HG02678 (cell line): ENCODE data around the gene SRP14.
A peak's percentile ranks its signal among the peaks of the same experiment; 100 is the strongest.
"Not testable (repeated sequence)": the region's sequence is repeated elsewhere in the genome, so short reads cannot be mapped to it uniquely, and the experiment has no call there.

Experiments used
- ATAC-seq: cut with Tn5 transposase; IDR thresholded peaks from one replicate; pipeline ENCODE4 v1.9.1; 2021; ENCODE audit warnings: mild to moderate bottlenecking, moderate library complexity; ENCODE audit not compliant: unreplicated experiment

SRP14 gene

GRCh38 chr15:40052604-40053003 lies 13.6 kb upstream of the SRP14 start:
- no peak for ATAC-seq

GRCh38 chr15:40051616-40052415 lies 12.8 kb upstream of the SRP14 start:
- ATAC-seq, result no peak

DNA sequence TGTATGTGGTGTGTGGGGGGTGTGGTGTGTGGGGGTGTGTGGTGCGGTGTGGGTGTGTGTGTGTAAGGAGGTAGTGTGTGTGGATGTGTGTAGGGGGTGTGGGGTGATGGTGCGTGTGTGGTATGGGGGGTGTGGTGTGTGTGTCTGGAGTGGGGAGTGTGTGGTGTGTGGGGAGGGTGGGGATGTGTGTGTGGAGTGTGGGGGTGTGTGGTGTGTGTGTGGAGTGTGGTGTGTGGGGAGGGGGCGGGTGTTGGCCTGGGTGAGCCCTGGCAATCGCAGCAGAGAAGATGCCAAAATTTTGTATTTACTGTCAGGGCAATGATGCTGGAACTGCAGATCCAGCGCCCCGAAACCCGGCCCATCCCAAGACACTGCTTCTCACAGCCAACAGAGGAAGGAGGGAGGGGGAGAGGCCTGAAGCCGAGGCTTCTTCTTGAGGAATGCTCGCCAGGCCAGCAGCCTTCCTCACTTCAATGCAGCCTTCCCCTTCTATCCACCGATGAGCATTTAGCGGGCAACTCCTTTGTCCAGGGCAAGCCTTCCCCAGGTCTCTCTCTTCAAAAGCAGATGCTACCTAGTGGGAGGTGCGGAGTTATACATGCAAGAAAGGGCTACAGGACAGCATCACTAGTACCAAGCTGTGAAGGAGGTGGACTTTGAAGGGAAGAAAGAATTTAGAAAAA lies 11.9 kb upstream of the SRP14 start:
- no peak for ATAC-seq

- no peak for ATAC-seq
Observed at GRCh38 chr15:40048926-40049475, 10.0 kb upstream of the SRP14 start.

DNA sequence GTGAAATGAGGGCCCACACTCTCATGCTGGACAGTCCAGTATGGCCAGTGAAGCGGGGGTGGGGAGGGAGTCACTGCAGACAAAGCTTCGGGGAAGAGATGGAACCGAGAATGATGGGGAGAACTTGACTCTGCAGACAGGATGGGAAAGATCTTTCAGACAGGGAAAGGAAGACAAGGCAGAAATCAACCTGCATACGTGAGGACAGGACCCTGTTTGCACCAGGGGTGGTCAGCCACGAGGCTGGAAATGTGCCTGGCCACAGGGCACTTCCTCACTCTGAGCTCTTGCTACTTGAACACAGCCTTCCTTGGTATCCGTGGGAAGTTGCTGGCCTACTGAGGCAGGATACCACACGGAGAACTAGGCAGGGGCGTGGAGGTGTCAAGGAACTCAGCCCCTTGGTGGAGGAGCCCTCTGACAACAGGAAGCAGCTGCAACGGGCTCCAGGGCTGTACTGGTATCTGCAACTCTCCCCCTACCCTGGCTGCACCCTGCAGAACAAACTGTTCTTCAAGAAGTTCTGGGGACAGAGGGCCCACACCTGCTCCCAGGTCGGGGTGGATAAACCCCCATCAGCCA lies 9.3 kb upstream of the SRP14 start:
- no peak for ATAC-seq

GRCh38 chr15:40047415-40048210 lies 8.6 kb upstream of the SRP14 start:
- ATAC-seq, result peak; percentile 48

DNA sequence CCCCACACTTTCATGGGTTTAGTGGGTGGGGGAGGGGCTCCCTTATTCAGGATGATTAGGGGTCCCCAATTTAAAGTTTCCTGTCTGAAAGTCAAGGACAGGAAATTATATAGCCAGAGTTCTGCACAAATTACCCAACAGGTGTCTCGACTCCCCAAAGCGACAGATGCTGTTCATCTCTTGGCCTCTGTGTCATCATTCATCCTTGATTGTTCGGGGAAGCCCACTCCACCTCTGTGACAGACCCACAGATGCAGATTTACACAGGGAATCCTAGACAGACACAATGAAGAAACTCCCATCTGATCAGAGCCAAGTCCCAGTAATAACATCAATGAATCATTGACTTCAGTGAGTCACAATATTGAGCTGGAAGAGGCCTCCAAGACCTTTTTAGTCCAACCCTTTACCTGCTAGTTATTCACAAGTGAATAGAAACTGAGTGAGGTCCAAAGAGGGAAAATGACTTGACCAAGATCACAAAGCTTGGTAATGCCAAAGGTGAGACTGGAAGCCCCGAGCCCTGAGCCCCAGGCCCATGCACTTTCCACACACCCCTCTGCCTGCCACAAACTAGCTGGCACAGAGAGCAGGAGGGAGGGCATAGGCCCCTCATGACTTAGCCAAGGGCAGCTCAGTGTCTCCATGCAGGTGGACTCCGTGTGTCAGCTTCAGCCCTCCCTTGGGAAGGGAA lies 7.9 kb upstream of the SRP14 start:
- no peak for ATAC-seq

DNA sequence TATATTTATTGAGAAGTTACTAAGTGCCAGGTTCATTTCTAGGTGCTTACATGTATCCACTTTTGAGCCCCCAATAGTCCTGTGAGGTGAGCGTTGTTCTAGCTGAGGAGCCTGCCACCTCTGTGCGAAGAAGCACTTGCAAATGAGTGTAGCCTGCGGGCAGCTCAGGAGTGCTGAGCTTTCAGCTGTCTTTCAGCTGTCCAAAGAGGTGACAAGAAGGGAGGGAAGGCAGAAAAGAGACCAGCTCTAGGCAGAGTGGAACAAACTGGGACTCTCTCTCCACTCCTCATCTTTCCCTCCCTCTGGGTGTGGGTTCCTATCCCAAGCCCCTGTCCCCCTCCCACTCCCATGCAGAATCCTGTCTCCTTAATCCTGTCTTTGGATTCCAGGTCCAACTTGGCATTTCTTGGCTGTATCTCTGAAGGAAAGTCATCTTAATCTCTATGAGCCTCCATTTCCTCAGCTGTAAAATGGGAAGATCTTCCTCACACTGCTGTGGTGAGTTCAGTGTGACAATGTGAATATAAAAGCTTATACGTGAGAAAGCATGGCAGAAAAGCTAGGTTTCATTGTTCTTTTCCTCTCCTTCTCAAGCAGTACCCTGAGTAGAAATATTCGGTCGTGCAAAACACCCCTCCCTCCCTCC lies 6.7 kb upstream of the SRP14 start:
- ATAC-seq, result peak; percentile 26

DNA sequence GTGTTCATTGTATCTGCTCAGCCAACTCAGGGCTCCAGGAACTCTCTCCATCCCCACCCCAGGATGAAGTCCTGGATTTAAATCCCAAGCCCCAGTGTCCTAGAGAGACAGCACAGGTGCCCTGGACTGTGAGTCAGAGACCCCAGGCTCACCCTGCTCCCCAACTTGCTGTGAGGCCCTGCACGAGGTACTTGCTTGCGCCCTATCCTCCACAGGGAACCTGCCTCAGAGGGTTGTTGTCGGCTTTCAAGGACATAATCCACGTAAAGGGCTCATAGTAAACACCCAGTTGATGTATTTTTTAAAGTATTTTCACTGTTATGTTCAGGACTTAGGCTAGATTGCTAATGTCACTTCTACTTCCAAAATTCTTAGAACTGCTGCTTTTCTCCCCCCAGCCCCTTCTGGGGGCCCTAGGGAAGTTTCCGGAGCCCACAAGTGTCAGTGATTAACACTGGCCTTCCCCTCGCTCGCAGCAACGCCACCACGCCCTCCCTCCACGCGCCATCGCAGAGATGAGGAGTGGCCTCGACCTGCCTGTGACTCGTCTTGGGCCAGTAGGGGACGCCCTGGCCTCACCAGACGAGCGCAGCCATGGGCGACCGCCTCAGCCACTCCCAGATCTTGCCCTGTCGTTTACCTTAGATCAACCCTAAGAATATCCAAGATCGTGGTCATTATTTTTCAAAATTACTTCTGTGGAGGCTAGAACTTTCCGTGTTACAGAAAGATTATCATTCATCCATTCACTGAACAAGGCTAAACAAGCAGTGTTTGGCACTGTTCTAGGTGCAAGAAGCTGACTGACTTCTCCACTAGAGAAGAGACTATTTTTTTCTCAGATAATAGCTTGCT lies 6.0 kb upstream of the SRP14 start:
- ATAC-seq, result peak; percentile 78

GRCh38 chr15:40043927-40044716 lies 5.1 kb upstream of the SRP14 start:
- ATAC-seq, result no peak

- no peak for ATAC-seq
Observed at GRCh38 chr15:40042791-40043320, 3.9 kb upstream of the SRP14 start.

- no peak for ATAC-seq
Observed at GRCh38 chr15:40040770-40041169, 1.8 kb upstream of the SRP14 start.

DNA sequence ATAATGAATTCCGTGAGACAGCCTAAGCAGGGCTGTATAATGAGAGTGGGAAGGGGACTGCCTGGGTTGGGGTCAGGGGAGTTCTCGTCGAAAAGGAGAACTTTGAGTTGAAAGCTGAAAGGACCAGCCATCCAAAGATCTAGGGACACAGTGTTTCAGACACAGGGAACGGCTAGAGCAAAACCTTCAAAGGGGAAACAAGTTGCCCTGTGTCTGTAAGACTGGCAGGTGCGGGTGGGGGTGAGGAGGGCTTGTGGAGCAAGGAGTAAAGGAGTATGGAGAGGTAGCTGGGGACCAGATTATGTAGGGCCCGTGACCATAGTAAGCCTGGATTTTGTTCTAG lies 1.3 kb upstream of the SRP14 start:
- no peak for ATAC-seq

DNA sequence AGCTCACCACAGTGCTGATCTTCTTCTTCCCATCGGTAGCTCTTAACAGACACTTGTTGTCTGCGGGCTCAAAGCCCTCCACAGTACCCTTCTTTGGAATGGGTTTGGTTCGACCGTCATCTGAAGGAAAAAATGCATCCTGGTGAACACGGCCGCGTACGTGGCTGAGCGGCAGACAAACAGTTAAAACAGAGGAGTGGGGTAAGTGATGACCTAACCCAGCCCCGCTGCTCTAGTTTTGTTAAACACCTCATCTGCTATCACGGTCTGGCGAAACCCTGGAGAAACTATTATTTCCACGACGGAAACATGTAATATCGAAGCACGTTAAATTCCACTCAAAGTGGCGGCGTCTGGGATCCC lies 725 bp downstream of the SRP14 start:
- ATAC-seq, result no peak

DNA sequence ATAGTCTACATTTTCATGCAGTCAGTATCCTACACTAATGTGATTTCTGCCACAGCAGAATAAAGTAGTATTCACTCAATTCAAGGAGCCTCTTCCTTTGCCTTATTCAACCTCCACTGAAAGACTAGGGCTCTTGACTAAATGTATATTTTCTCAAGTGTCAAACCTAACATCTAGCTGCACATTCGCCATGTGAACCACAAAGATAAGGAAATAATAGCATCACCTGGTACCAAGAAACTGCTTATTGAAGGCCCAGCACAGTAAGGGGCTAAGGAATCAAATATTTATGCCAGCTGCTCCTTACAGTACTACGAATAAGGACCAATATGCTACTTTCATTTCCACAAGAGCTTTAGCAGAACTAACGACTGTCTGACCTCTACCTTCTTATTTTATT lies 1.3 kb downstream of the SRP14 start:
- ATAC-seq, result no peak

DNA sequence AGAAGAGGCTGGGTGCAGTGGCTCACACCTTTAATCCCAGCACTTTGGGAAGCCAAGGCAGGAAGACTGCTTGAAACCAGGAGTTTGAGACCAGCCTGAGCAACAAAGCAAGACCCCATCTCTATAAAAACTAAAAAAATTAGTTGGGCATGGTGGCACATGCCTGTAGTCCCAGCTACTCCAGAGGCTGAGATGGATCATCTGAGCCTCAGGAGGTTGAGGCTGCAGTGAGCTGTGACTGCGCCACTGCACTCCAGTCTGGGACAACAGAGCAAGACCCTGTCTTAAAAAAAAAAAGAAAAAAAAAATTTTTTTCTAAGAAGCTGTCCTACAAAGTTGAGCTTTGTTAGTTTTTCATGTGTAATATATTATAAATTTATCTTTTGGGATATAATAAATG lies 3.8 kb downstream of the SRP14 start:
- ATAC-seq, result not testable (repeated sequence)

- no peak for ATAC-seq
Observed at GRCh38 chr15:40034186-40034946, 4.6 kb downstream of the SRP14 start.
